ENCODE data around the gene WBP4. TPM values are rescaled to one million over a fixed set of nuclear protein-coding genes. Genes with fewer than 3 reads are reported as not detected.

WBP4 gene
- total and polyA plus RNA-seq, 12 donors: 13.0 to 45.1 (median 21.8) TPM

DNA sequence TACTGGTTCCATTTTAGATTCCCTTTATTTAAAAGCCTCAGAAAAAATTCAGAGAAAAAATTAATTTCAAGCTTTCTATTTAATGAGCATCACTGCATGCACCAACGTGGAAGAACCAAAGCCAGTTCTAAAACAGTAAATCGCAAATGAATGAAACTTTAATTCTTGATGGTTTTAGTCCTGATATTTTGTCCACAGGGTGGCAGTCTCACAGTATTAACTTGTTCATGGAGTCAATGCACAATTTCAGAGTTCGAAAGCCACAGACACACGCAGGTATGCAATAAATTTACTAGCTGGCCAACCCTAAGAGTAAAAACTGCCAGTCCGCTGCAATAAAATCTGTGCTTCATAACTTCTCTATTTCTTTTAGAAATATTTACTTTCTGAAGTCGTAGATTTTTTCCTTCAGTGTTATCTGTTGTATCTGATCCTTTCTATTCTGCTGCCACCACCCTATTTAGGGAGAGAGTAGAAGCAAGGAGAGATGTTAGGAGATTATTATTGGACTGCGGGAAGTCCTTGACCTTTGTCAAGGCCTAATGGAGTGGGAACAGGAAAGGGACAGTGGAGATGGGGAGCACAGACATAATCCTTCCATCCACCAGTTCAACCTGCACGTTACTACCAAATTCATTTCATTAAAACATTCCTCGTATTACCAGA, 7.0 kb upstream of the WBP4 start:
- WGBS, 2 donors: 53 to 55% methylated on average over 9 of the region's 9 CpGs
- DNase-seq (no peak), ATAC-seq (peak in 4 of 8 donors; percentile 30 to 52 (median 38))
- Histone ChIP-seq H3K9me3 (no peaks in the 10 kb centered on the region), H3K36me3 (no peaks in the 10 kb centered on the region), H3K4me1 (peaks cover 3 to 99% (median 94%) of the 10 kb centered on the region in 9 donors), H3K27ac (peak overlapping the region in 9 of 10 donors; percentile 9 to 81 (median 70)), H3K27me3 (no peaks in the 10 kb centered on the region), H3K4me3 (no peak overlapping the region)
- TF ChIP-seq, protein P1, sequence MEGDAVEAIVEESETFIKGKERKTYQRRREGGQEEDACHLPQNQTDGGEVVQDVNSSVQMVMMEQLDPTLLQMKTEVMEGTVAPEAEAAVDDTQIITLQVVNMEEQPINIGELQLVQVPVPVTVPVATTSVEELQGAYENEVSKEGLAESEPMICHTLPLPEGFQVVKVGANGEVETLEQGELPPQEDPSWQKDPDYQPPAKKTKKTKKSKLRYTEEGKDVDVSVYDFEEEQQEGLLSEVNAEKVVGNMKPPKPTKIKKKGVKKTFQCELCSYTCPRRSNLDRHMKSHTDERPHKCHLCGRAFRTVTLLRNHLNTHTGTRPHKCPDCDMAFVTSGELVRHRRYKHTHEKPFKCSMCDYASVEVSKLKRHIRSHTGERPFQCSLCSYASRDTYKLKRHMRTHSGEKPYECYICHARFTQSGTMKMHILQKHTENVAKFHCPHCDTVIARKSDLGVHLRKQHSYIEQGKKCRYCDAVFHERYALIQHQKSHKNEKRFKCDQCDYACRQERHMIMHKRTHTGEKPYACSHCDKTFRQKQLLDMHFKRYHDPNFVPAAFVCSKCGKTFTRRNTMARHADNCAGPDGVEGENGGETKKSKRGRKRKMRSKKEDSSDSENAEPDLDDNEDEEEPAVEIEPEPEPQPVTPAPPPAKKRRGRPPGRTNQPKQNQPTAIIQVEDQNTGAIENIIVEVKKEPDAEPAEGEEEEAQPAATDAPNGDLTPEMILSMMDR (IDR thresholded peaks at IDR 0.05): peak; percentile 27 to 68 (median 54)
- intact Hi-C loops (cut with DNase I): loop anchor here in 5 of 10 donors (10.0 kb wide), 4 partner anchors 60 to 280 kb away; partner anchors contain the start of gene MRPS31 (in 1 of the 5)

DNA sequence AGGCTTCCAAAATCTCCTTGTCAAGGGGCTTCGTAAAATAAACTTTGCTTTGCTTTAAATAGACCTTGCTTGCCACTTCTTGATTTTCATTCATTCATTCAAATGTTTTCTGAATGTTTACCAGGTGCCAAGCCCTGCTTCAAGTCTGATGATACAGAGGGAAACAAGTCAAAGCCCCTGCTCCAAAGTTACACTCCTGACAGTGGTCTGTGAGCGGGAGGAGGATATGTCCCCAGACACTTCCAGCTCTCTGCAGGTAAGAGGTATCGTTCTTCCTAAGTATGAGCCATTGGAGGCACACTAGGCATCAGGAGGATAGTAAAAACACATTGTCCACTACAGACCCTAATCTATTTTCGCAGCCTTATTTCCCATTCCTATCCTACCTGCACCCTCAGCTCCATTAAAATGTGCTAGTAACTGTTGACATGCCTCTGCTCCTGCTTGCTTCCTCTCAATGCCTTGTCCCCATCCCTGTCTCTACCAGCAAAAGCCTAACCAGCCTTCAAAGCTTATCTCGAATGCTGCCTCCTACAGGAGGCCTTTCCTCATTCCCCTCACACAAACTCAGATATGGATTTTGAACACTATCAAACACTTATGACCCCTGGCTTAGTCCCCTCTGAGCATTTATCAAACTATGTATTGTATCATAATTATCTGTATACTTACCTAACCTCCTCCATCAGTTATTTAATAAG, 6.2 kb upstream of the WBP4 start:
- DNase-seq: no peak
- ATAC-seq: no peak
- intact Hi-C loops (cut with DNase I): loop anchor here in 7 of 10 donors (5.0 to 10.0 kb wide), 7 partner anchors 60 to 280 kb away; partner anchors contain the start of genes MRPS31 (in 1 of the 7) and SLC25A15 (in 1 of the 7)
- Histone ChIP-seq H3K36me3 (no peaks in the 10 kb centered on the region), H3K4me1 (peaks cover 3 to 94% (median 90%) of the 10 kb centered on the region in 9 donors), H3K4me3 (no peak overlapping the region), H3K27me3 (no peaks in the 10 kb centered on the region), H3K27ac (peak overlapping the region in 8 of 10 donors; percentile 9 to 81 (median 71)), H3K9me3 (no peaks in the 10 kb centered on the region)
- WGBS, 2 donors: 81 to 84% methylated on average over 5 of the region's 5 CpGs
- TF ChIP-seq, protein P1 (IDR thresholded peaks at IDR 0.05): peak in 4 of 9 donors; percentile 21 to 35 (median 32)

DNA sequence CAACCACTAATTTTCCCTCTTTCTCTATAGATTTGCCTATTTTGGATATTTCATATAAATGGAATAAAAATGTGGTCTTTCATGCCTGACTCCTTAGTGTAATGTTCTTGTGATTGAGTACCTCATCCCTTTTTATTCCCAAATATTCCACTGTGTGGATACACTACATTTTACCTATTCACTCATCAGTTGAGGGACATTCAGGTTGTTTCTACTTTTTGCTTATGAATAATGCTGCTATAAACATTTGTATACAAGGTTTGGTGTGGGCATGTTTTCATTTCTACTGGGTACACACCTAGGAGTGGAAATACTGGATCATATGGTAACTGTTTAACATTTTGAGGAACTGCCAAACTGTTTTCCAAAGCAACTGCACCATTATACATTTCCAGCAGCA, 5.1 kb upstream of the WBP4 start:
- Histone ChIP-seq H3K36me3 (no peaks in the 10 kb centered on the region), H3K4me3 (no peak overlapping the region), H3K4me1 (peaks cover 3 to 83% (median 79%) of the 10 kb centered on the region in 9 donors), H3K27ac (peak overlapping the region in 3 of 10 donors; percentile 12 to 93 (median 24)), H3K27me3 (no peaks in the 10 kb centered on the region), H3K9me3 (no peaks in the 10 kb centered on the region)
- intact Hi-C loops (cut with DNase I): loop anchor here in 7 of 10 donors (5.0 to 10.0 kb wide), 7 partner anchors 61 to 281 kb away; partner anchors contain the start of genes MRPS31 (in 1 of the 7) and SLC25A15 (in 1 of the 7)
- DNase-seq (no peak), ATAC-seq (no peak)
- TF ChIP-seq, protein P1 (IDR thresholded peaks at IDR 0.05): no peak
